GM23338 (cell line): ENCODE measurements around the gene MEAK7. TPM values are rescaled to one million over a fixed set of nuclear protein-coding genes. Genes with fewer than 3 reads are reported as not detected.

ENCODE experiments used
- ATAC-seq: fragments of 200-7000 bp; cut with Tn5 transposase; 3 replicates; pipeline ENCODE4 v1.9.1; 2020
- DNase-seq: peaks from one replicate; pipeline ENCODE4 v3.0.0-alpha.2; 2015; ENCODE audit warnings: low spot score
- H2AFZ ChIP-seq: fragments of 200-600 bp; sonication (generic); 2 replicates; pipeline ENCODE4 v1.8.0; 2016; ENCODE audit warnings: antibody characterized with exemption, mild to moderate bottlenecking, moderate library complexity
- H3F3A ChIP-seq: fragments of 200-600 bp; sonication (generic); replicated peaks from 2 replicates; pipeline ENCODE4 v1.8.0; 2017; ENCODE audit warnings: antibody characterized with exemption, mixed run types, low read depth
- H3K27ac ChIP-seq: fragments of 200-600 bp; sonication (generic); 2 replicates; pipeline ENCODE4 v1.6.1; 2016; ENCODE audit warnings: low read depth
- H3K27me3 ChIP-seq: fragments of 200-600 bp; sonication (generic); 2 replicates; pipeline ENCODE4 v1.8.0; 2016; ENCODE audit warnings: mild to moderate bottlenecking, mixed run types, moderate library complexity; ENCODE audit not compliant: insufficient read depth
- H3K36me3 ChIP-seq: fragments of 200-600 bp; sonication (generic); 2 replicates; pipeline ENCODE4 v1.8.0; 2016; ENCODE audit warnings: mild to moderate bottlenecking; ENCODE audit not compliant: insufficient read depth
- H3K4me1 ChIP-seq: fragments of 200-600 bp; sonication (generic); 2 replicates; pipeline ENCODE4 v1.8.0; 2016; ENCODE audit warnings: mild to moderate bottlenecking, moderate library complexity; ENCODE audit not compliant: insufficient read depth
- H3K4me2 ChIP-seq: fragments of 200-600 bp; sonication (generic); 2 replicates; pipeline ENCODE4 v1.7.1; 2017; ENCODE audit warnings: mixed run types
- H3K4me3 ChIP-seq: fragments of 200-600 bp; sonication (generic); 2 replicates; pipeline ENCODE4 v1.6.1; 2016; ENCODE audit warnings: mixed run types
- H3K79me2 ChIP-seq: fragments of 200-600 bp; sonication (generic); replicated peaks from 2 replicates; pipeline ENCODE4 v1.8.0; 2017; ENCODE audit warnings: mild to moderate bottlenecking; ENCODE audit not compliant: insufficient read depth
- H3K9me2 ChIP-seq: fragments of 200-600 bp; sonication (generic); 2 replicates; pipeline ENCODE4 v1.8.0; 2017; ENCODE audit not compliant: insufficient read depth
- H4K20me1 ChIP-seq: fragments of 200-600 bp; sonication (generic); replicated peaks from 2 replicates; pipeline ENCODE4 v1.8.0; 2017; ENCODE audit warnings: mild to moderate bottlenecking; ENCODE audit not compliant: insufficient read depth
- H3K27ac Mint-ChIP-seq: 2 replicates; pipeline ENCODE4 v1.8.0; 2020; ENCODE audit warnings: inconsistent platforms, mild to moderate bottlenecking, moderate library complexity, mixed read lengths
- H3K27me3 Mint-ChIP-seq: 3 replicates; pipeline ENCODE4 v1.8.0; 2022; ENCODE audit warnings: low read depth, mild to moderate bottlenecking, moderate library complexity, mixed read lengths, inconsistent platforms; ENCODE audit not compliant: insufficient read depth, poor library complexity
- H3K36me3 Mint-ChIP-seq: 3 replicates; pipeline ENCODE4 v1.8.0; 2021; ENCODE audit warnings: low read depth, mild to moderate bottlenecking, inconsistent platforms, moderate library complexity, mixed read lengths
- H3K4me1 Mint-ChIP-seq: 3 replicates; pipeline ENCODE4 v1.8.0; 2020; ENCODE audit warnings: mild to moderate bottlenecking, inconsistent platforms, mixed read lengths
- H3K4me3 Mint-ChIP-seq: 3 replicates; pipeline ENCODE4 v1.8.0; 2021; ENCODE audit warnings: moderate library complexity, mild to moderate bottlenecking, inconsistent platforms, mixed read lengths
- H3K9me3 Mint-ChIP-seq: 3 replicates; pipeline ENCODE4 v1.8.0; 2020; ENCODE audit warnings: moderate library complexity, mild to moderate bottlenecking, inconsistent platforms, mixed read lengths
- CREB1 ChIP-seq: fragments of 250-450 bp; sonication (Bioruptor Pico); IDR thresholded peaks from 2 replicates; pipeline ENCODE4 v1.5.0; 2020; ENCODE audit warnings: low read depth, mild to moderate bottlenecking, moderate library complexity
- CTCF ChIP-seq, 2 experiments: fragments of 200-600 bp in 1 of 2; sonication (generic) in 1 of 2; conservative IDR thresholded peaks; 2 replicates each; pipeline versions ENCODE4 v1.5.1 to v1.6.1; 2016 to 2017; ENCODE audit warnings: antibody characterized with exemption in 2 of 2, low read depth in 2 of 2, mild to moderate bottlenecking in 2 of 2, moderate library complexity in 1 of 2
- ETS1 ChIP-seq: IDR thresholded peaks from 2 replicates; pipeline ENCODE4 v1.6.1; 2016; ENCODE audit warnings: antibody characterized with exemption
- EZH2 ChIP-seq: fragments of 200-600 bp; sonication (generic); IDR thresholded peaks from one replicate; pipeline ENCODE4 v1.8.0; 2017; ENCODE audit warnings: antibody characterized with exemption, mild to moderate bottlenecking, low read depth; ENCODE audit not compliant: unreplicated experiment
- EZH2phosphoT487 ChIP-seq: fragments of 200-600 bp; sonication (generic); IDR thresholded peaks from one replicate; pipeline ENCODE4 v1.8.1; 2018; ENCODE audit warnings: antibody characterized with exemption; ENCODE audit not compliant: unreplicated experiment
- JUNB ChIP-seq: IDR thresholded peaks from one replicate; pipeline ENCODE4 v1.6.1; 2016; ENCODE audit warnings: antibody characterized with exemption; ENCODE audit not compliant: unreplicated experiment
- NANOG ChIP-seq: IDR thresholded peaks from 2 replicates; pipeline ENCODE4 v1.6.1; 2016; ENCODE audit warnings: antibody characterized with exemption, borderline replicate concordance
- POLR2AphosphoS5 ChIP-seq: IDR thresholded peaks from 2 replicates; pipeline ENCODE4 v1.6.1; 2016; ENCODE audit warnings: antibody characterized with exemption, low read depth
- REST ChIP-seq: IDR thresholded peaks from one replicate; pipeline ENCODE4 v1.6.1; 2018; ENCODE audit warnings: antibody characterized with exemption; ENCODE audit not compliant: unreplicated experiment
- STAT1 ChIP-seq: IDR thresholded peaks from one replicate; pipeline ENCODE4 v1.6.1; 2016; ENCODE audit warnings: antibody characterized with exemption; ENCODE audit not compliant: unreplicated experiment
- ZNF331 ChIP-seq: fragments of 250-450 bp; sonication (Bioruptor Pico); IDR thresholded peaks from 2 replicates; pipeline ENCODE4 v1.5.0; 2020; ENCODE audit warnings: low read depth, mild to moderate bottlenecking, moderate library complexity
- polyA plus RNA-seq: library from polyadenylated mRNA; unstranded; fragments of >200 nt; fragmentation: Nextera tagmentation; extraction: Ambion mirVana; gene quantifications from 2 replicates; pipeline ENCODE4 v1.2.1, GENCODE V29; 2016
- total RNA-seq: library from RNA; depleted of rRNA; stranded (reverse); fragments of >200 nt; shearing (Covaris generic); gene quantifications from 2 replicates; pipeline ENCODE4 v1.2.3, GENCODE V29; 2014
- TF ChIP-seq, protein P1 (sequence below): fragments of 250-450 bp; sonication (Bioruptor Pico); IDR thresholded peaks from 2 replicates; pipeline ENCODE4 v1.5.0; 2020; ENCODE audit warnings: mild to moderate bottlenecking, moderate library complexity

MEAK7 gene
- total and polyA plus RNA-seq, 2 experiments from 2014 or later = 7.5 to 17.2 TPM

GRCh38 chr16:84548508-84548907 lies 44.0 kb upstream of the MEAK7 start:
- Mint-ChIP-seq H3K4me1 (peaks cover 30% of the 10 kb centered on the region), H3K27me3 (peaks cover 17% of the 10 kb centered on the region), H3K27ac (no peak overlapping the region), H3K36me3 (no peaks in the 10 kb centered on the region), H3K4me3 (no peak overlapping the region), H3K9me3 (no peaks in the 10 kb centered on the region)
- peak overlapping the region; percentile 45; the same call in 1 of the 2 replicates for H3K27ac ChIP-seq
- no peaks in the 10 kb centered on the region; the same call in 1 of the 2 replicates for H4K20me1 ChIP-seq
- H3K4me2 ChIP-seq = no peak overlapping the region
- ATAC-seq = peak; percentile 41
- DNase-seq = no peak
- TF ChIP-seq ETS1 (no peak), CTCF (conservative IDR thresholded peaks at IDR 0.05; ENCODE audit: low read depth in 2 of 2) (no peak), EZH2 (no peak), STAT1 (no peak), REST (no peak), NANOG (no peak), POLR2AphosphoS5 (no peak), JUNB (no peak), ZNF331 (CRISPR knock-in tag) (no peak), CREB1 (CRISPR knock-in tag) (no peak), EZH2phosphoT487 (no peak)
- TF ChIP-seq, protein P1, sequence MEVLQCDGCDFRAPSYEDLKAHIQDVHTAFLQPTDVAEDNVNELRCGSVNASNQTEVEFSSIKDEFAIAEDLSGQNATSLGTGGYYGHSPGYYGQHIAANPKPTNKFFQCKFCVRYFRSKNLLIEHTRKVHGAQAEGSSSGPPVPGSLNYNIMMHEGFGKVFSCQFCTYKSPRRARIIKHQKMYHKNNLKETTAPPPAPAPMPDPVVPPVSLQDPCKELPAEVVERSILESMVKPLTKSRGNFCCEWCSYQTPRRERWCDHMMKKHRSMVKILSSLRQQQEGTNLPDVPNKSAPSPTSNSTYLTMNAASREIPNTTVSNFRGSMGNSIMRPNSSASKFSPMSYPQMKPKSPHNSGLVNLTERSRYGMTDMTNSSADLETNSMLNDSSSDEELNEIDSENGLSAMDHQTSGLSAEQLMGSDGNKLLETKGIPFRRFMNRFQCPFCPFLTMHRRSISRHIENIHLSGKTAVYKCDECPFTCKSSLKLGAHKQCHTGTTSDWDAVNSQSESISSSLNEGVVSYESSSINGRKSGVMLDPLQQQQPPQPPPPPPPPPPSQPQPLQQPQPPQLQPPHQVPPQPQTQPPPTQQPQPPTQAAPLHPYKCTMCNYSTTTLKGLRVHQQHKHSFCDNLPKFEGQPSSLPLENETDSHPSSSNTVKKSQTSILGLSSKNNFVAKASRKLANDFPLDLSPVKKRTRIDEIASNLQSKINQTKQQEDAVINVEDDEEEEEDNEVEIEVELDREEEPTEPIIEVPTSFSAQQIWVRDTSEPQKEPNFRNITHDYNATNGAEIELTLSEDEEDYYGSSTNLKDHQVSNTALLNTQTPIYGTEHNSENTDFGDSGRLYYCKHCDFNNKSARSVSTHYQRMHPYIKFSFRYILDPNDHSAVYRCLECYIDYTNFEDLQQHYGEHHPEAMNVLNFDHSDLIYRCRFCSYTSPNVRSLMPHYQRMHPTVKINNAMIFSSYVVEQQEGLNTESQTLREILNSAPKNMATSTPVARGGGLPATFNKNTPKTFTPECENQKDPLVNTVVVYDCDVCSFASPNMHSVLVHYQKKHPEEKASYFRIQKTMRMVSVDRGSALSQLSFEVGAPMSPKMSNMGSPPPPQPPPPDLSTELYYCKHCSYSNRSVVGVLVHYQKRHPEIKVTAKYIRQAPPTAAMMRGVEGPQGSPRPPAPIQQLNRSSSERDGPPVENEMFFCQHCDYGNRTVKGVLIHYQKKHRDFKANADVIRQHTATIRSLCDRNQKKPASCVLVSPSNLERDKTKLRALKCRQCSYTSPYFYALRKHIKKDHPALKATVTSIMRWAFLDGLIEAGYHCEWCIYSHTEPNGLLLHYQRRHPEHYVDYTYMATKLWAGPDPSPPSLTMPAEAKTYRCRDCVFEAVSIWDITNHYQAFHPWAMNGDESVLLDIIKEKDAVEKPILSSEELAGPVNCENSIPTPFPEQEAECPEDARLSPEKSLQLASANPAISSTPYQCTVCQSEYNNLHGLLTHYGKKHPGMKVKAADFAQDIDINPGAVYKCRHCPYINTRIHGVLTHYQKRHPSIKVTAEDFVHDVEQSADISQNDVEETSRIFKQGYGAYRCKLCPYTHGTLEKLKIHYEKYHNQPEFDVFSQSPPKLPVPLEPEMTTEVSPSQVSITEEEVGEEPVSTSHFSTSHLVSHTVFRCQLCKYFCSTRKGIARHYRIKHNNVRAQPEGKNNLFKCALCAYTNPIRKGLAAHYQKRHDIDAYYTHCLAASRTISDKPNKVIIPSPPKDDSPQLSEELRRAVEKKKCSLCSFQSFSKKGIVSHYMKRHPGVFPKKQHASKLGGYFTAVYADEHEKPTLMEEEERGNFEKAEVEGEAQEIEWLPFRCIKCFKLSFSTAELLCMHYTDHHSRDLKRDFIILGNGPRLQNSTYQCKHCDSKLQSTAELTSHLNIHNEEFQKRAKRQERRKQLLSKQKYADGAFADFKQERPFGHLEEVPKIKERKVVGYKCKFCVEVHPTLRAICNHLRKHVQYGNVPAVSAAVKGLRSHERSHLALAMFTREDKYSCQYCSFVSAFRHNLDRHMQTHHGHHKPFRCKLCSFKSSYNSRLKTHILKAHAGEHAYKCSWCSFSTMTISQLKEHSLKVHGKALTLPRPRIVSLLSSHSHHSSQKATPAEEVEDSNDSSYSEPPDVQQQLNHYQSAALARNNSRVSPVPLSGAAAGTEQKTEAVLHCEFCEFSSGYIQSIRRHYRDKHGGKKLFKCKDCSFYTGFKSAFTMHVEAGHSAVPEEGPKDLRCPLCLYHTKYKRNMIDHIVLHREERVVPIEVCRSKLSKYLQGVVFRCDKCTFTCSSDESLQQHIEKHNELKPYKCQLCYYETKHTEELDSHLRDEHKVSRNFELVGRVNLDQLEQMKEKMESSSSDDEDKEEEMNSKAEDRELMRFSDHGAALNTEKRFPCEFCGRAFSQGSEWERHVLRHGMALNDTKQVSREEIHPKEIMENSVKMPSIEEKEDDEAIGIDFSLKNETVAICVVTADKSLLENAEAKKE (CRISPR knock-in tag) = no peak
- H3K9me2 ChIP-seq = no peaks in the 10 kb centered on the region
- H3K4me3 ChIP-seq = no peak overlapping the region
- H3K27me3 ChIP-seq = no peaks in the 10 kb centered on the region
- no peaks in the 10 kb centered on the region for H3K36me3 ChIP-seq
- H3K4me1 ChIP-seq = peaks cover 9% of the 10 kb centered on the region; the same call in 1 of the 2 replicates
- H3F3A ChIP-seq = 0 out of 2 replicates have a peak, but pooled peaks cover 2% of the 10 kb centered on the region
- no peak overlapping the region for H2AFZ ChIP-seq
- no peaks in the 10 kb centered on the region for H3K79me2 ChIP-seq
